Measurements from ENCODE around the gene CAPN12. TPM values are rescaled to one million over a fixed set of nuclear protein-coding genes. Genes with fewer than 3 reads are reported as not detected.
"Not testable (repeated sequence)": the region's sequence is repeated elsewhere in the genome, so short reads cannot be mapped to it uniquely, and the experiment has no call there.

CAPN12 gene, protein sequence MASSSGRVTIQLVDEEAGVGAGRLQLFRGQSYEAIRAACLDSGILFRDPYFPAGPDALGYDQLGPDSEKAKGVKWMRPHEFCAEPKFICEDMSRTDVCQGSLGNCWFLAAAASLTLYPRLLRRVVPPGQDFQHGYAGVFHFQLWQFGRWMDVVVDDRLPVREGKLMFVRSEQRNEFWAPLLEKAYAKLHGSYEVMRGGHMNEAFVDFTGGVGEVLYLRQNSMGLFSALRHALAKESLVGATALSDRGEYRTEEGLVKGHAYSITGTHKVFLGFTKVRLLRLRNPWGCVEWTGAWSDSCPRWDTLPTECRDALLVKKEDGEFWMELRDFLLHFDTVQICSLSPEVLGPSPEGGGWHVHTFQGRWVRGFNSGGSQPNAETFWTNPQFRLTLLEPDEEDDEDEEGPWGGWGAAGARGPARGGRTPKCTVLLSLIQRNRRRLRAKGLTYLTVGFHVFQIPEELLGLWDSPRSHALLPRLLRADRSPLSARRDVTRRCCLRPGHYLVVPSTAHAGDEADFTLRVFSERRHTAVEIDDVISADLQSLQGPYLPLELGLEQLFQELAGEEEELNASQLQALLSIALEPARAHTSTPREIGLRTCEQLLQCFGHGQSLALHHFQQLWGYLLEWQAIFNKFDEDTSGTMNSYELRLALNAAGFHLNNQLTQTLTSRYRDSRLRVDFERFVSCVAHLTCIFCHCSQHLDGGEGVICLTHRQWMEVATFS
- 2.9 and 3.6 TPM in 2 replicates for total RNA-seq

- no peaks in the 10 kb centered on the region for H3K36me3 Mint-ChIP-seq (ENCODE audit: low read depth)
- no peaks in the 10 kb centered on the region for H3K9me3 Mint-ChIP-seq
- intact Hi-C loops (cut with micrococcal nuclease): no loop called here
- peaks cover 5% of the 10 kb centered on the region for H3K27me3 Mint-ChIP-seq (ENCODE audit: low read depth)
- no peak within 1 kb of the TSS for H3K27ac Mint-ChIP-seq
- DNase-seq (ENCODE audit: low spot score): no peak
- H3K4me3 Mint-ChIP-seq (ENCODE audit: low read depth): no peak within 1 kb of the TSS
- peaks cover 4% of the 10 kb centered on the region for H3K4me1 Mint-ChIP-seq (ENCODE audit: low read depth)
These were observed at the start of gene CAPN12 for GRCh38 chr19:38744298-38744681. CAPN12 (minus strand) TSS chr19:38744474; CDS start chr19:38744165, 309 bp downstream.

DNA sequence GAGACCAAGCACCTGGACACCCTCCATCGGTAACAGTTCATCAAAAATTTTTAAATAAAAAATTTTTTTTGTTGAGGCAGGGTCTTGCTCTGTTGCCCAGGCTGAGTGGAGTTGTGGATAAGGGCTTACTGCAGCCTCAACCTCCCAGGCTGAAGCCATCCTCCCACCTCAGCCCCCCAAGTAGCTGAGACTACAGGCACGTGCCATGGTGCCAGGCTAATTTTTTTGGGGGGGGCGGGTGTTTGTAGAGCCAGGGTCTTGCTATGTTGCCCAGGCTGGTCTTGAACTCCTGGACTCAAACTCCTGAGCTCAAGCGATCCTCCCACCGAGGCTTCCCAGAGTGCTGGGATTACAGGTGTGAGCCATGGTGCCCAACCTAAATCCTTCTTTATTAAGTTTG is 49.4 kb upstream of the CAPN12 start:
- no peak overlapping the region for H3K4me3 Mint-ChIP-seq (ENCODE audit: low read depth)
- intact Hi-C loops (cut with micrococcal nuclease): no loop called here
- no peaks in the 10 kb centered on the region for H3K9me3 Mint-ChIP-seq
- no peak overlapping the region for H3K27ac Mint-ChIP-seq
- peaks cover 4% of the 10 kb centered on the region for H3K4me1 Mint-ChIP-seq (ENCODE audit: low read depth)
- peaks cover 9% of the 10 kb centered on the region for H3K27me3 Mint-ChIP-seq (ENCODE audit: low read depth)
- no peak for DNase-seq (ENCODE audit: low spot score)
- no peaks in the 10 kb centered on the region for H3K36me3 Mint-ChIP-seq (ENCODE audit: low read depth)

DNA sequence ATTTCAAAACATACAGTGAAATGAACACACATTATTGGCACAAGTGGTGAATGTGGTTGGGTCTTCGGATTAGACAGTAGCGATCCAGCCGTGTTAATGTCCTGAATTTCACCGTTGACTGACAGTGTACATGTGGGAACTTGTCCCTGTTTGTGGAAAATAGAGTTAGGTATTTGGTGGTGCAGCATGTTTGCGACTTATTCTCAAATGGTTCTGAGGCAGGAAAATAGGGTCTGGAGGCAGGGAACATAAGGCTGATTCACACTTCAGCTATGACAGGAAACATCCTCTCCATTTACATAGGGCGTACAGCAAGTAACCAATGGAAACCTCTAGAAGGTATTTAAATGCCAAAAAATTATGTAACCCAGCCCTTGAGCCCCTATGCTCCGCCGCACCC is 48.9 kb upstream of the CAPN12 start:
- DNase-seq (ENCODE audit: low spot score): no peak
- Mint-ChIP-seq H3K4me3 (ENCODE audit: low read depth) (peak overlapping the region; percentile 52), H3K27me3 (ENCODE audit: low read depth) (peaks cover 9% of the 10 kb centered on the region), H3K4me1 (ENCODE audit: low read depth) (peaks cover 4% of the 10 kb centered on the region), H3K27ac (peak overlapping the region; percentile 64), H3K9me3 (no peaks in the 10 kb centered on the region), H3K36me3 (ENCODE audit: low read depth) (no peaks in the 10 kb centered on the region)
- intact Hi-C loops (cut with micrococcal nuclease): no loop called here

- Mint-ChIP-seq H3K36me3 (ENCODE audit: low read depth) (no peaks in the 10 kb centered on the region), H3K4me3 (ENCODE audit: low read depth) (peak overlapping the region; percentile 42), H3K4me1 (ENCODE audit: low read depth) (peaks cover 4% of the 10 kb centered on the region), H3K27ac (peak overlapping the region; percentile 64), H3K9me3 (no peaks in the 10 kb centered on the region), H3K27me3 (ENCODE audit: low read depth) (peaks cover 9% of the 10 kb centered on the region)
- peak; percentile 16 for DNase-seq (ENCODE audit: low spot score)
- intact Hi-C loops (cut with micrococcal nuclease): no loop called here
These were observed 48.2 kb upstream of the CAPN12 start for GRCh38 chr19:38792250-38793111.

GRCh38 chr19:38791451-38792064 is 47.3 kb upstream of the CAPN12 start:
- H3K36me3 Mint-ChIP-seq (ENCODE audit: low read depth); intact Hi-C loops (cut with micrococcal nuclease); H3K27ac Mint-ChIP-seq; H3K4me3 Mint-ChIP-seq (ENCODE audit: low read depth); H3K9me3 Mint-ChIP-seq; H3K4me1 Mint-ChIP-seq (ENCODE audit: low read depth); DNase-seq (ENCODE audit: low spot score); H3K27me3 Mint-ChIP-seq (ENCODE audit: low read depth): not testable (repeated sequence)

- intact Hi-C loops (cut with micrococcal nuclease); H3K27me3 Mint-ChIP-seq (ENCODE audit: low read depth); H3K4me1 Mint-ChIP-seq (ENCODE audit: low read depth); DNase-seq (ENCODE audit: low spot score); H3K4me3 Mint-ChIP-seq (ENCODE audit: low read depth); H3K36me3 Mint-ChIP-seq (ENCODE audit: low read depth); H3K27ac Mint-ChIP-seq; H3K9me3 Mint-ChIP-seq: not testable (repeated sequence)
These were observed 46.5 kb upstream of the CAPN12 start for GRCh38 chr19:38790507-38791403.

- Mint-ChIP-seq H3K4me3 (ENCODE audit: low read depth) (no peak within 1 kb of the TSS), H3K36me3 (ENCODE audit: low read depth) (no peaks in the 10 kb centered on the region), H3K27ac (no peak within 1 kb of the TSS), H3K27me3 (ENCODE audit: low read depth) (peaks cover 3% of the 10 kb centered on the region), H3K9me3 (no peaks in the 10 kb centered on the region), H3K4me1 (ENCODE audit: low read depth) (peaks cover 4% of the 10 kb centered on the region)
- no peak for DNase-seq (ENCODE audit: low spot score)
- intact Hi-C loops (cut with micrococcal nuclease): no loop called here
These were observed 44.4 kb upstream of the CAPN12 start, which contains the start of gene LGALS7B for GRCh38 chr19:38788478-38789243. LGALS7B (plus strand) TSS chr19:38789200; CDS start chr19:38789227, 27 bp downstream.

DNA sequence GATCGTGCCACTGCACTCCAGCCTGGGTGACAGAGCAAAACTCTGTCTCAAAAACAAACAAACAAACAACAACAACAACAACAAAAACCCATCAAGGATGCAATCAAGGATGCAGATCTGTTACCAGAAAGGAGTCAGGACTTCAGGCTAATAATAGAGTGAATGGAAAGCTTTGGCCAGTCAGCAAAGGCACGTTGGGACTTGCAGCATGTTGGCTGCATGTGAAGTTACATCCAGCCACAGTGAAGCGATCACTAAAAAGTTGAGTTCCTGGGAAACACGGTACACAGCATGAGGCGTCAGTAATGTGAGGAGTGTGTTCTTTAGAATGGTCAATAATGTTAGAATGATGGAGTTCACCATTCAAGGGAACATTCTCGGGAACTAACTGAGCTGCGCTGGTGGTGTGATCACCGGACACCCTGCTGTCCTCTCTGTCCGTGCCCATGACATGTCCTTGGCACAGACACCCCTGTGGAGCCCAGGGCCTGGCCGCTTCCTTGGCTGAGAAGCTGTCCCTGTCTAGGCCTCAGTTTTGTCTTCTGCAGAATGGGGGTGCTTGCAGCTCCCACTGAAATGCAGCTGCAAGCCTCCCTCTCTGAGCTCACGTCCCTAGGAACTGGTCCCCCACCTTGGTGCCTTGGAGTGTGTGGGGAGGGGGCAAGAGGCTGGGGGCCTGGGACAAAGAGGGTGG is 42.4 kb upstream of the CAPN12 start:
- H3K4me1 Mint-ChIP-seq (ENCODE audit: low read depth): no peaks in the 10 kb centered on the region
- H3K36me3 Mint-ChIP-seq (ENCODE audit: low read depth): no peaks in the 10 kb centered on the region
- no peak overlapping the region for H3K4me3 Mint-ChIP-seq (ENCODE audit: low read depth)
- H3K9me3 Mint-ChIP-seq: no peaks in the 10 kb centered on the region
- no peak overlapping the region for H3K27ac Mint-ChIP-seq
- DNase-seq (ENCODE audit: low spot score): no peak
- peaks cover 2% of the 10 kb centered on the region for H3K27me3 Mint-ChIP-seq (ENCODE audit: low read depth)
- intact Hi-C loops (cut with micrococcal nuclease): no loop called here

- H3K27ac Mint-ChIP-seq; H3K4me1 Mint-ChIP-seq (ENCODE audit: low read depth): not testable (repeated sequence)
These were observed 41.8 kb upstream of the CAPN12 start for GRCh38 chr19:38786061-38786460.

DNA sequence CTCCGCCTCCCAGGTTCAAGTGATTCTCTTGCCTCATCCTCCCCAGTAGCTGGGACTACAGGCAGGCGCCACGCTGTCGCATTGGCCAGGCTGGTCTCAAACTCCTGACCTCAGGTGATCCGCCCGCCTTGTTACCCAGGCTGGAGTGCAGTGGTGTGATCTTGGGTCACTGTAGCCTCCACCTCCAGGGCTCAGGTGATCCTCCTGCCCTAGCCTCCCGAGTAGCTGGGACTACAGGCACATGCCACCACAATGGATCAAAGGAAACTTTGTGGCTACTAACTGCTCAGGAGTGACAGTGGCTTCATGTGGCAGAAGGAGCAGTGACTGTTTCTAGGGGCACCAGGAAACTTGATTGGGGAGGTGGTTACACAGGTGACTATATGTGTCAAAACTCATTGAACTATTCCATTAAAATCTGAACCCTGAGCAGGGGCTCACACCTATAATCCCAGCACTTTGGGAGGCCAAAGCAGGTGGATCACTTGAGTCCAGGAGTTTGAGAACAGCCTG is 41.0 kb upstream of the CAPN12 start:
- Mint-ChIP-seq H3K9me3 (no peaks in the 10 kb centered on the region), H3K4me1 (ENCODE audit: low read depth) (no peaks in the 10 kb centered on the region), H3K36me3 (ENCODE audit: low read depth) (no peaks in the 10 kb centered on the region), H3K4me3 (ENCODE audit: low read depth) (no peak overlapping the region), H3K27ac (no peak overlapping the region), H3K27me3 (ENCODE audit: low read depth) (peaks cover 10% of the 10 kb centered on the region)
- no peak for DNase-seq (ENCODE audit: low spot score)
- intact Hi-C loops (cut with micrococcal nuclease): no loop called here

More at GRCh38 chr19:38786061-38786460, 41.8 kb upstream of the CAPN12 start:
- H3K4me3 Mint-ChIP-seq (ENCODE audit: low read depth); H3K36me3 Mint-ChIP-seq (ENCODE audit: low read depth); DNase-seq (ENCODE audit: low spot score); H3K27me3 Mint-ChIP-seq (ENCODE audit: low read depth); H3K9me3 Mint-ChIP-seq; intact Hi-C loops (cut with micrococcal nuclease): not testable (repeated sequence)
